Mesenchymal stem cell (in vitro differentiated cells and primary cell): Measurements from ENCODE around the gene COL16A1.
A peak's percentile ranks its signal among the peaks of the same experiment; 100 is the strongest.

ENCODE experiments used
- DNase-seq: peaks from one replicate; pipeline ENCODE4 v3.0.0-alpha.2; 2013
- H2AFZ ChIP-seq: one replicate; pipeline ENCODE4 v1.6.1; 2013; ENCODE audit warnings: low read depth, mild to moderate bottlenecking, control low read depth, inconsistent platforms, low read length, moderate library complexity
- H2AK5ac ChIP-seq: 2 replicates; pipeline ENCODE4 v1.6.1; 2013; ENCODE audit warnings: low read length, moderate library complexity, mild to moderate bottlenecking, inconsistent platforms; ENCODE audit not compliant: severe bottlenecking
- H2BK120ac ChIP-seq: one replicate; pipeline ENCODE4 v1.6.1; 2013; ENCODE audit warnings: low read depth, mild to moderate bottlenecking, inconsistent platforms, low read length, moderate library complexity
- H2BK12ac ChIP-seq, 2 experiments: one replicate each; pipeline ENCODE4 v1.6.1; 2013; ENCODE audit warnings: inconsistent platforms in 2 of 2, low read length in 2 of 2, mild to moderate bottlenecking in 2 of 2, moderate library complexity in 2 of 2, control low read depth in 1 of 2
- H2BK15ac ChIP-seq: one replicate; pipeline ENCODE4 v1.6.1; 2013; ENCODE audit warnings: mild to moderate bottlenecking, low read depth, inconsistent platforms; ENCODE audit not compliant: poor library complexity, severe bottlenecking
- H2BK5ac ChIP-seq: 2 replicates; pipeline ENCODE4 v1.6.1; 2013; ENCODE audit warnings: low read depth, mild to moderate bottlenecking, low read length, control low read depth, inconsistent platforms; ENCODE audit not compliant: poor library complexity, severe bottlenecking
- H3K14ac ChIP-seq, 2 experiments: one replicate each; pipeline ENCODE4 v1.6.1; 2013; ENCODE audit warnings: inconsistent platforms in 2 of 2, low read length in 2 of 2, control low read depth in 1 of 2, mild to moderate bottlenecking in 1 of 2, moderate library complexity in 1 of 2
- H3K18ac ChIP-seq, 2 experiments: one replicate each; pipeline ENCODE4 v1.6.1; 2013; ENCODE audit warnings: inconsistent platforms in 2 of 2, low read length in 2 of 2, control low read depth in 1 of 2, low read depth in 1 of 2, mild to moderate bottlenecking in 1 of 2
- H3K23ac ChIP-seq, 2 experiments: one replicate each; pipeline ENCODE4 v1.6.1; 2013; ENCODE audit warnings: inconsistent platforms in 2 of 2, low read length in 2 of 2, mild to moderate bottlenecking in 2 of 2, moderate library complexity in 2 of 2, control low read depth in 1 of 2
- H3K27ac ChIP-seq: 2 replicates; pipeline ENCODE4 v1.5.1; 2013; ENCODE audit warnings: mild to moderate bottlenecking, moderate library complexity, low read length, control low read depth, inconsistent platforms; ENCODE audit not compliant: poor library complexity, severe bottlenecking
- H3K27me3 ChIP-seq, 2 experiments: 2 replicates each; pipeline versions ENCODE4 v1.6.1 to v1.7.0; 2013; ENCODE audit warnings: low read length in 2 of 2, mild to moderate bottlenecking in 2 of 2, moderate library complexity in 2 of 2, control low read depth in 1 of 2, inconsistent platforms in 1 of 2; ENCODE audit not compliant: control insufficient read depth in 1 of 2, insufficient read depth in 1 of 2
- H3K36me3 ChIP-seq, 2 experiments: 2 replicates each; pipeline versions ENCODE4 v1.6.1 to v1.7.0; 2013; ENCODE audit warnings: low read length in 2 of 2, control low read depth in 1 of 2, inconsistent platforms in 1 of 2, low read depth in 1 of 2, mild to moderate bottlenecking in 1 of 2; ENCODE audit not compliant: insufficient read depth in 2 of 2, control insufficient read depth in 1 of 2
- H3K4ac ChIP-seq, 2 experiments: one replicate each; pipeline ENCODE4 v1.6.1; 2013; ENCODE audit warnings: inconsistent platforms in 2 of 2, low read length in 2 of 2, mild to moderate bottlenecking in 2 of 2, moderate library complexity in 2 of 2, control low read depth in 1 of 2, low read depth in 1 of 2
- H3K4me1 ChIP-seq: 2 replicates; pipeline ENCODE4 v1.6.1; 2013; ENCODE audit warnings: low read depth, low read length, control low read depth; ENCODE audit not compliant: control insufficient read depth, insufficient read depth
- H3K4me2 ChIP-seq: 2 replicates; pipeline ENCODE4 v1.6.1; 2013; ENCODE audit warnings: low read length, mild to moderate bottlenecking, inconsistent platforms; ENCODE audit not compliant: poor library complexity, severe bottlenecking
- H3K4me3 ChIP-seq, 2 experiments: 2 replicates each; pipeline versions ENCODE4 v1.5.1 to v1.7.0; 2013; ENCODE audit warnings: low read length in 2 of 2, mild to moderate bottlenecking in 2 of 2, control low read depth in 1 of 2, low read depth in 1 of 2; ENCODE audit not compliant: insufficient read depth in 1 of 2
- H3K79me1 ChIP-seq: replicated peaks from 2 replicates; pipeline ENCODE4 v1.6.1; 2013; ENCODE audit warnings: mild to moderate bottlenecking, control low read depth, low read length, inconsistent platforms; ENCODE audit not compliant: poor library complexity, severe bottlenecking
- H3K9ac ChIP-seq: 2 replicates; pipeline ENCODE4 v1.7.0; 2013; ENCODE audit warnings: mild to moderate bottlenecking, low read length, moderate library complexity
- H3K9me3 ChIP-seq: 2 replicates; pipeline ENCODE4 v1.7.0; 2013; ENCODE audit warnings: mild to moderate bottlenecking, low read length; ENCODE audit not compliant: control insufficient read depth
- H4K8ac ChIP-seq: one replicate; pipeline ENCODE4 v1.6.1; 2013; ENCODE audit warnings: inconsistent platforms, mild to moderate bottlenecking, low read length, moderate library complexity
- H4K91ac ChIP-seq: one replicate; pipeline ENCODE4 v1.6.1; 2013; ENCODE audit warnings: mild to moderate bottlenecking, low read length, inconsistent platforms
- WGBS: methylation state at CpG from one replicate; pipeline ENCODE4 v1.1.7; 2013; ENCODE audit warnings: mixed read lengths; 5-methylcytosine and 5-hydroxymethylcytosine counted together

The COL16A1 gene

DNA sequence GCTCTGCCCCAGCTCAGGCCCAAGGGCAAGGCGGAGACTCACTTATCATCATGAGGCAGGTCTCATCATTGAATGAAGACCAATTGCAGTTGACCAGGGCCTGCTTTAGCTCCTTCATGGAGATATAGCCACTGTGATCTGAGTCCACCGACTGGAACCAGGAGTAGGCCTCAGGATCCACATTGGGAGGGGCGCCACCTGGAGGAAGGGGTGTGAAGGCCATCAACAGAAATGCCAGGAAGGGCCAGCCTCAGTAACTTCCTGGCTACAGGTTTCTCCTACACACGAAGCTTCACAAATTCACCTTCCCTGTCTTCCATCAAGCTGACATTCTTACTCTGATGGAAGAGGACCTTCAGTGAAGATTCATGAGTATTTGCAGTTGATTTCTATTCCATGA is 70.7 kb downstream of the COL16A1 start:
- H3K27me3 ChIP-seq = no peaks in the 10 kb centered on the region
- H3K27ac ChIP-seq = no peak overlapping the region
- H3K23ac ChIP-seq = no peak overlapping the region
- no peak overlapping the region for H3K4ac ChIP-seq
- H4K91ac ChIP-seq = no peak overlapping the region
- no peak overlapping the region for H3K4me2 ChIP-seq
- no peak overlapping the region for H3K9ac ChIP-seq
- no peak overlapping the region for H2BK15ac ChIP-seq
- peaks cover 1% of the 10 kb centered on the region for H3K4me1 ChIP-seq
- H3K79me1 ChIP-seq = peaks cover 46% of the 10 kb centered on the region
- 81% methylated on average over 3 of the region's 4 CpGs for WGBS
- no peak overlapping the region for H2BK5ac ChIP-seq
- peaks cover 50 to 65% of the 10 kb centered on the region in 2 experiments for H3K36me3 ChIP-seq
- H3K18ac ChIP-seq = no peak overlapping the region
- no peak overlapping the region for H3K4me3 ChIP-seq
- H2BK12ac ChIP-seq = no peak overlapping the region
- no peak overlapping the region for H2AFZ ChIP-seq
- H4K8ac ChIP-seq = no peak overlapping the region
- H3K9me3 ChIP-seq = no peaks in the 10 kb centered on the region
- H2AK5ac ChIP-seq = no peak overlapping the region
- no peak overlapping the region for H3K14ac ChIP-seq
- no peak overlapping the region for H2BK120ac ChIP-seq
- no peak for DNase-seq

- peaks cover 2% of the 10 kb centered on the region for H3K4me1 ChIP-seq
- no peak overlapping the region for H4K91ac ChIP-seq
- H3K4me3 ChIP-seq = no peak overlapping the region
- no peaks in the 10 kb centered on the region for H3K9me3 ChIP-seq
- no peak overlapping the region for H2AK5ac ChIP-seq
- no peak for DNase-seq
- no peak overlapping the region for H3K18ac ChIP-seq
- peaks cover 55 to 68% of the 10 kb centered on the region in 2 experiments for H3K36me3 ChIP-seq
- no peak overlapping the region for H2BK12ac ChIP-seq
- H3K4ac ChIP-seq = no peak overlapping the region
- no peaks in the 10 kb centered on the region for H3K27me3 ChIP-seq
- H3K27ac ChIP-seq = no peak overlapping the region
- H4K8ac ChIP-seq = no peak overlapping the region
- H3K23ac ChIP-seq = no peak overlapping the region
- no peak overlapping the region for H2BK120ac ChIP-seq
- H3K9ac ChIP-seq = no peak overlapping the region
- H3K14ac ChIP-seq = no peak overlapping the region
- H2AFZ ChIP-seq = no peak overlapping the region
- H2BK15ac ChIP-seq = no peak overlapping the region
- peaks cover 46% of the 10 kb centered on the region for H3K79me1 ChIP-seq
- 96% methylated on average over 3 of the region's 3 CpGs for WGBS
- H2BK5ac ChIP-seq = no peak overlapping the region
- no peak overlapping the region for H3K4me2 ChIP-seq
Observed at GRCh38 chr1:31632649-31633048, 71.2 kb downstream of the COL16A1 start.

DNA sequence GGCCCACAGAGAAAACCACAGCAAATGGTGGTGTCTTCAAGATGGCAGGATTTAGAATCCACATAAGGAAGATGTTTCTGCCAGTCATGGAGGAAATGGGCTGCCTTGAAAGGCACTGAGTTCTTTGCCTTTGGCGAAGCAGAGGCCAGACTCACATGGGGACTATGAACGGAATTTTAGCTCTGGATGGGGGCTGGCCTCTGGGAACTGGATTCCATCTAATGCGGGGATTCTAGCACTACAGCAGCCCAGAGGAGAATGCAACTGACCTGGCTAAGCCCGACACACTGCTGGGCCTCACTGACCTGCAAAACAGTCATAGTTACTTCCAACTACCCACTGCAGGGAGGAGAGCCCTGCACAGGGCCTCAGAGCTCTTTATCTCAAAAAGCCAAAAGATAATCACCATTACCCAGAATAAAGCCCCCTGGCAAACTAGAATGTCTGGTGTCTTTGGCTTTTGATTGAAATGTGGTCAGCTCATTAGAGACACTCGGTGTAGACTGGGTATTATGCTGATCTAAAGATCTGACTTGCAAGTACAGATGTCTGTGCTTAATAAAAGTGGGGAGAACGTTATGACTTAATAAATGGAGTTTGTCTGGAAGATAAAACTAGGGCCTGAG is 74.8 kb downstream of the COL16A1 start:
- no peak overlapping the region for H2BK15ac ChIP-seq
- H3K9ac ChIP-seq = no peak overlapping the region
- no peak for DNase-seq
- no peak overlapping the region for H2AFZ ChIP-seq
- peaks cover 28% of the 10 kb centered on the region for H3K79me1 ChIP-seq
- H3K23ac ChIP-seq = no peak overlapping the region
- no peak overlapping the region for H2BK12ac ChIP-seq
- no peaks in the 10 kb centered on the region for H3K9me3 ChIP-seq
- H3K4me1 ChIP-seq = peaks cover 18% of the 10 kb centered on the region
- H2BK120ac ChIP-seq = no peak overlapping the region
- H3K4ac ChIP-seq = no peak overlapping the region
- H3K18ac ChIP-seq = no peak overlapping the region
- H2BK5ac ChIP-seq = no peak overlapping the region
- no peak overlapping the region for H3K4me3 ChIP-seq
- no peak overlapping the region for H3K4me2 ChIP-seq
- H4K8ac ChIP-seq = no peak overlapping the region
- 94% methylated on average over 6 of the region's 6 CpGs for WGBS
- H2AK5ac ChIP-seq = no peak overlapping the region
- peaks cover 59 to 73% of the 10 kb centered on the region in 2 experiments for H3K36me3 ChIP-seq
- no peak overlapping the region for H3K27ac ChIP-seq
- no peak overlapping the region for H3K14ac ChIP-seq
- no peak overlapping the region for H4K91ac ChIP-seq
- H3K27me3 ChIP-seq = no peaks in the 10 kb centered on the region

DNA sequence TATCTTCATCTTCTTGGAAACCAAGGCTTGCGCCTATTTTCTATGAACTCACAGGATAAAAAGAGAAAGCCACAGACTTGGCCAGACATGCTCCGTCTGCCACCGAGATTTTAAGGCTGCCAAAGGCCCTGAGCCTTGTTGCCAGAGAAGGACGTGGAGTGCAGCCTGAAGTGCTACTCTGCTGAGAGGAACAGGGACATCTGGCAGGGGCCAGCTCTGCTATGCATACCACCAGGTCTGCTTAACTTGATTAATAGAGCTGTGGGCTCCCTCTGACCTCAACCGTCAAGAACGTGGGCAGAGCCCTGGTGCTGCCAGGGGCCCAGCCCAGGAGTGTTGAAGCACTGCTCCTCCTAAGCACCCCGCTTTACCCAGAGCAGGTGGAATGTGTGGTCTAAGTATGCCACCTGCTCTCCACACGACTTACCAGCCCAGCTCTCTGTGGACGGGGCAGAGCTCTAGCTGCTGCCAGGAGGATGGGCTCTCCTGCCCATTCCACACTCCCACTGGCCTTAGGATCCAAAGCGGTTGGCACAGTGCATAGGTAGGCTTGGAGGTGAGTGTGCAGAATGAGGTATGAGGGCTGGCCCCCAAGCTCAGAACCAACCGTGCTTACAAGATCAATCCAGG is 75.8 kb downstream of the COL16A1 start:
- Histone ChIP-seq H3K4ac (no peak overlapping the region), H3K79me1 (peaks cover 24% of the 10 kb centered on the region), H2BK120ac (no peak overlapping the region), H3K27me3 (no peaks in the 10 kb centered on the region), H3K18ac (no peak overlapping the region), H3K14ac (no peak overlapping the region), H3K9me3 (no peaks in the 10 kb centered on the region), H4K91ac (no peak overlapping the region), H2BK5ac (no peak overlapping the region), H3K4me3 (no peak overlapping the region), H2AFZ (no peak overlapping the region), H3K9ac (peak overlapping the region; percentile 3), H2BK12ac (no peak overlapping the region), H3K23ac (no peak overlapping the region), H2AK5ac (no peak overlapping the region), H3K27ac (no peak overlapping the region), H2BK15ac (no peak overlapping the region), H3K4me2 (no peak overlapping the region), H3K4me1 (peaks cover 18% of the 10 kb centered on the region), H4K8ac (no peak overlapping the region), H3K36me3 (peaks cover 52 to 72% of the 10 kb centered on the region in 2 experiments)
- 90% methylated on average over 10 of the region's 11 CpGs for WGBS
- no peak for DNase-seq
